Activated CD4-positive, alpha-beta T cell treated with anti-CD3 and anti-CD28 coated beads, Interleukin-2, Interleukin-4, amounts not matched to agents 100 ng/mL and 50 ng/mL, durations not matched to agents 16 hours and 8 hours (primary cell): ENCODE data around the gene ZSWIM3.
"Not testable (repeated sequence)": the region's sequence is repeated elsewhere in the genome, so short reads cannot be mapped to it uniquely, and the experiment has no call there.

Experiments used
- DNase-seq: peaks from one replicate; pipeline ENCODE4 v3.0.0-alpha.2; 2020; ENCODE audit warnings: low spot score

ZSWIM3 gene

GRCh38 chr20:45890985-45891983, 33.9 kb downstream of the ZSWIM3 start, which contains the start of the genes CTSA and NEURL2:
Gene CTSA, plus strand, starts transcription at chr20:45891335. Its CDS starts 234 bp downstream, at chr20:45891569.
Gene NEURL2, minus strand, starts transcription at chr20:45891208. Its CDS starts 217 bp downstream, at chr20:45890991.
- DNase-seq = peak; percentile 88

GRCh38 chr20:45892049-45892825, 34.8 kb downstream of the ZSWIM3 start:
- DNase-seq = no peak

DNA sequence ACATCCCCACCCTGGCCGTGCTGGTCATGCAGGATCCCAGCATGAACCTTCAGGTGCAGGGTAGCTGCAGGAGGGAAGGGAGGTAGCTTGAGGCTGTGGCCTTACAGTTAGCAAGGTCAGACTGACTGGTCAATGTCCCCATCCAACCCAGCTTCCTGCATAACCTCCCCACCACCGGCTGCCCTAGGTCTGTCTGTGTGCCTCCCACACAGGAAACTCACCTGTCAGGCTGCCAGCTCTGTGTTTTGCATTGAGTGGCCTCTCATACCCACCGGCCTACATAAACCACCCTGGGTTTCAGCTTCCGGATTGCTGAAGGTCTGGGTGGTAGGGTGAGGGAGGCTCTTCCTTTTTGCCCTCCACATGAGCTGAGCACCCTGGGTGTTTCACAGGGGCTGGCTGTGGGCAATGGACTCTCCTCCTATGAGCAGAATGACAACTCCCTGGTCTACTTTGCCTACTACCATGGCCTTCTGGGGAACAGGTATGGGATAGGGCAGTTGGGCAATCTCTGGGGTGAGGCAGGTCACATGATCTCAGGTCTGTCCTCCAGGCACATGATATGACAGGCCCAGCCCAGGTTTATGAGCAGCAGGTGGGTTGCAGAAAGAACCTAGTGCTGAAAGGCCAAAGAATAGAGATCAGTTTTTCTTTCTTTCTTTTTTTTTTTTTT, 35.5 kb downstream of the ZSWIM3 start:
- DNase-seq = no peak

- no peak for DNase-seq
Measured at GRCh38 chr20:45893831-45894230, 36.4 kb downstream of the ZSWIM3 start.

DNA sequence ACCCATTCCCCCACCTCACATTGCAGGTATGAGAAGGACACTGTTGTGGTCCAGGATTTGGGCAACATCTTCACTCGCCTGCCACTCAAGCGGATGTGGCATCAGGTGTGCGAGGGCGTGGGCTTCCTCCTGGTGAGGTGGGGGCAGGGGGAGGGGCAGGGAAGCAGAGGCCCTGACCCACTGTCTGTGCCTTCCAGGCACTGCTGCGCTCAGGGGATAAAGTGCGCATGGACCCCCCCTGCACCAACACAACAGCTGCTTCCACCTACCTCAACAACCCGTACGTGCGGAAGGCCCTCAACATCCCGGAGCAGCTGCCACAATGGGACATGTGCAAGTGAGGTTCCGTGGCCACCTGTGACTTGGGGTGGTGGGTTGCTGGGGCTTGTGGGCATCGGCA, 37.4 kb downstream of the ZSWIM3 start:
- no peak for DNase-seq

- DNase-seq = no peak
Measured at GRCh38 chr20:45896641-45897161, 39.3 kb downstream of the ZSWIM3 start.

DNA sequence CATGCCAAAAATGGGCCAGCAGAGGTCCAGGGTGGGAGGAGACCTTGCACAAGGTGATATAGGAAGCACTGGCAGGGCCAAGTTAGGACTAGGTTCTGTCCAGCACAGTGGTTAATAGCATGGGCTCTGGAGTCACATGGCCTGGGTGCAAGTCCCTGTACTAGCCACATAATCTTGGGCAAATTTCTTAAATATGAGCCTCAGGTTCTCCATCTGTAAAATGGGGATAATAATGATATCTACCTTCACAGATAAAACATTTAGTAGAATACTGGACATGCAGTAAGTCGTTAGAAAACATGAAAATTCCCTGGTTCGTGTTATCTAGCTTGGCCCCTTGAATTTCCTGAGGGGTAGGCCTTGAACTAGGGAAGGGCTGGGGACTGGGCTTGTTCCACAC, 39.9 kb downstream of the ZSWIM3 start:
- DNase-seq = no peak

DNA sequence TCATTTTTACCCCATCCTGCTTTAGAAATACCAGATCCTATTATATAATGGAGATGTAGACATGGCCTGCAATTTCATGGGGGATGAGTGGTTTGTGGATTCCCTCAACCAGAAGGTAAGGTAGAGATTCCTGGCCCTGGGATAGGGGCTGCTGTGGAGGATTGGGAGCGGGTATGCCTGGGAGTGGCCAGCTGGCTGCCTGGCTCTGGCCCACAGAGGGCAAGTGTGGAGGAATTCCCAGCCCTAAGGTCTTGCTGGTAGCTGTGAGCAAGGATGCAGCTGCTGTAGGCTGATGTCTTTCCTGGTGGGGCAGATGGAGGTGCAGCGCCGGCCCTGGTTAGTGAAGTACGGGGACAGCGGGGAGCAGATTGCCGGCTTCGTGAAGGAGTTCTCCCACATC, 40.3 kb downstream of the ZSWIM3 start:
- no peak for DNase-seq

- no peak for DNase-seq
Measured at GRCh38 chr20:45898285-45898684, 40.9 kb downstream of the ZSWIM3 start.

GRCh38 chr20:45899046-45899835, 41.8 kb downstream of the ZSWIM3 start:
- DNase-seq = no peak

DNA sequence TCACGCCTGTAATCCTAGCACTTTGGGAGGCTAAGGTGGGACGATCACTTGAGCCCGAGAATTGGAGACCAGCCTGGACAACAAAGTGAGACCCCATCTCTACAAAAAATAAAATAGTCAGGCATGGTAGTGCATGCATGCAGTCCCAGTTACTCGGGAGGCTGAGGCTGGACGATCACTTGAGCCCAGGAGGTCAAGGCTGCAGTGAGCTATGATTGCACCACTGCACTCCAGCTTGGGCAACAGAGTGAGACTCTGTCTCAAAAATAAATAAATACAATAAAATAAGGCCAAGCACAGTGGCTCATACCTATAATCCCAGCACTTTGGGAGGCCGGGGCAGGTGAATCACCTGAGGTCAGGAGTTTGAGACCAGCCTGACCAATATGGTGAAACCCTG, 43.9 kb downstream of the ZSWIM3 start:
- not testable (repeated sequence) for DNase-seq

DNA sequence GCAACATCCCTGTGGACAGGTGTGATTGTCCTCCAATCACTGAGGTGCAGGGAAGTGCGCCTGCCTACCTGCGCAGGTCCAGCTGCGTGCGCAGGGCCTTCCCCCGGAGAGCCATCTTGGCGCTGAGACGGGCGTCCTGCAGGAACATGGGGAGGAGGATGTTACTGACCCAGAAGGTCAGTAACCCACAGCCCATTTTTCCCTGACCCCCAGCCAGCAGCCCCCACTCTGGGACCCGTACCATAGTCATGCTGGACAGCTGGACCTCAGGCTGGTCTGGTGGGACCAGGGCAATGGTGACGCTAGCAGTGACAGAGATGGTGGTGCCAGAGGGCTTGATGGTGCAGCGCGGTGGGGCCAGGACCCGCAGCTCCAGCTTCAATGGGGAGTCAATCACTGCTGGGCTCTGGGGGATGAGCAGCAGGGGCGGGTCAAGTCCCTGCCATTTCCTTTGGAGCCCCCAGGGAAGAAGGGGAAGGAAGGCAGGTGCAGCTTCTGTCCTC, 44.8 kb downstream of the ZSWIM3 start:
- no peak for DNase-seq

GRCh38 chr20:45904583-45905504, 47.4 kb downstream of the ZSWIM3 start:
- no peak for DNase-seq

DNA sequence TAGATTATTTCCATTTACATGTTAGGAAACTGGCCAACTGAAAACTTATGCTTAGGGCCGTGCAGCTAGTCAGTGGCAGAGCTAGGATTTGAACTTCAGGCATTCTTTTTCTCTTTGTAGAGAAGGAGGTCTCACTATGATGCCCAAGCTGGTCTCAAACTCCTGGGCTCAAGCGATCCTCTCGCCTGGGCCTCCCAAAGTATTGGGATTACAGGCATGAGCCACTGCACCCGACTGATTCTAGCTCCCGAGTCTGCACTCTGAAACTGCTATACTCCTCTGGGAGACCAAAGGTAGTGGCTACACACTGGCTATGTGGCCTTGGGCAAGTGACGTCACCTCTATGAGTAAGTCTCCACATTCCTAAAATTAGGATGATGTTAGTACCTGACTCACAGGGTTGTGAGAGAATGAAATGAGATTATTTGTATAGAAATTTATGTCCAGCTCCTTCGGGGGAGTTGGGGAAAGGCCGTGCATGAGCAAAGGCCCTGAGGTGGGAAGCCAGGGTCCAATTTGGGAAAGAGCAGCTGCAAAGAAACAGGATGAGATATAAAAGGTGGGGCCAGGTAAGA, 48.2 kb downstream of the ZSWIM3 start:
- DNase-seq = no peak

DNA sequence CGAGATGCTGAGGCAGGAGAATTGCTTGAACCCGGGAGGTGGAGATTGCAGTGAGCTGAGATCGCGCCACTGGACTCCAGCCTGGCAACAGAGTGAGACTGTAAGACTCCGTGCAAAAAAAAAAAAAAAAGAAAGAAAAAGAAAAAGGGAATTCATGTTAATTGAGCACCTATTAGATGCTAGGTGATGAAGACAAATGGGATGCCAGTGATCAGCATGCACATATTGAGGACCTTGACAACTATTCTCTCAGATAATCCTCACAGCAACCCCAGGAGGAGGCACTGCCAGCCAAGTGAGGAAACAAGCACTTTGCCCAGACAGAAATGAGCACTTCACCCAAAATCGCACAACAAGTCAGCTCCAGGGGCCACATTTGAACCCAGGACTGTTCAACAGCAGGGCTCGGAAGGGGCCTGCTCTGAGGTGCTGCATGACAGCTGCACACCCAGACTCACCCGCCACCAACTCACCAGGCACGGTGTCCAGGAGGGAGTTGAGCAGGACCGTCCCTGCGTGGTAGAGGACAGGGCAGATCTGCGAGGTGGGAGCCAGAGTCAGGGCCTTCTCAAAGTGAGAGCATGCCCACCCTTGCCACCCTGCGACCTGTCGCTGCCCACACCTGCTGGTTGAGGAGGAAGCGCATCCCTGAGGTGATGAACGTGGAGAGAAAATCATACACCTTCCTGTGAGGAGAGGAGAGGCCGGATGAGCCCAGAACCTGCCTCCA, 50.0 kb downstream of the ZSWIM3 start:
- no peak for DNase-seq

GRCh38 chr20:45908084-45908483, 50.7 kb downstream of the ZSWIM3 start:
- no peak for DNase-seq

- DNase-seq = no peak
Measured at GRCh38 chr20:45909336-45909808, 52.0 kb downstream of the ZSWIM3 start.

DNA sequence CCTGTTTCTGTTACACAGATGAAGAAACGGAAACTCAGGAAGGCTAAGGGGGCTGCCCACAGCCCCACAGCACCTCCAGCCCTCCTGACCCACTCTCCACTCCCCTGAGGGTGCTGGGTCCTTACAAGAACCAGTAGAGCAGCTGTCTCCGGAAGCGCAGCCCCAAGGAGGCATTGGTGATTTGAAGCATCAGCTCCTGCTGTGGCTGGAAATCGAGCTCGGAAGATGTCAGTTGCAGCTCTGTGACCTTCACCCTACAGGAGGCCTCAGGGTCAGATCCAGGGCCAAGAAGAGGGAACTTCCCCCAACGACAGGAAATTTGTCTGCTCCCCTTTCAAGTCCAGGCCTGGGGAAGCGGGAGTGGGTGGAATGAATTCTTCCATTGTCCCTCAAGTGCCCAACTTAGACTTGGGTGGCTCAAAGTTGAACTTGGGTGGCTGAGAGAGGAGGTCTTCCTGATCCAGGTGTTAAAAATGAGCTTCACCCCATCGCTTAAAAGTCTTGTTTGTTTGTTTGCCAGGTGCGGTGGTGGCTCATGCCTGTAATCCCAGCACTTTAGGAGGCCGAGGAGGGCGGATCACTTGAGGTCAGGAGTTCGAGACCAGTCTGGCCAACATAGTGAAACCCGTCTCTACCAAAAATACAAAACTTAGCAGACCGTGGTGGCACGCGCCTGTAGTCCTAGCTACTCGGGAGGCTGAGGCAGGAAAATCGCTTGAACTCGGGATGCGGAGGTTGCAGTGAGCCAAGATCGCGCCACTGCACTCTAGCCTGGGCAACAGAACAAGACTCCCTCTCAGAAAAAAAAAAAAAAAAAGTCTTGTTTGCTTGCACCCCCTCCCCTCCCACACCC, 52.6 kb downstream of the ZSWIM3 start:
- DNase-seq = no peak
